Measurements from ENCODE around the gene IL34. TPM values are rescaled to one million over a fixed set of nuclear protein-coding genes. Genes with fewer than 3 reads are reported as not detected.

Gene IL34
- polyA plus RNA-seq, 1 donor (not counting 4 experiments of a cell fraction or from before 2014, with no cell fraction given), result 0.08 TPM

DNA sequence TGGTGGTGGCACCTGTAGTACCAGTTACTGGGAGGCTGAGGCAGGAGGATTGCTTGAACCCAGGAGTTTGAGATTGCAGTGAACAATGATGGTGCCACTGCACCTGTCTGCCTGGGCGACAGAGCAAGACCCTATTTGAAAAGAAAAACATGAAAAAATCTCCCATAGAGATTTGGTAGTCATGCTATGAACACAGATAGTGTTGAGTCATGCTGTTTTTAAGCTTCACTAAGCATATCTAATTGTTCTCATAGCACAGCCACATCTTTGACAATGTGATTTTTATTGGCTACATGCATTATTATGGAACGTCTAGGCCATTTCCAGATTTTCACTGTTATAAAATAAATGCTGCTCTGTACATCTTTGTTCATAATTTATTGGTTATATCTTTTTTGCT lies 6.0 kb downstream of the IL34 start:
- H2AFZ ChIP-seq (ENCODE audit: control insufficient read depth, low read length), result no peak overlapping the region
- H3K4me3 ChIP-seq (ENCODE audit: control insufficient read depth in 2 of 3, extremely low read depth in 1 of 3, insufficient read depth in 2 of 3, low read depth in 1 of 3, low read length in 3 of 3), result no peak overlapping the region
- dilution Hi-C loops (cut with MboI; ENCODE audit: extremely low pct_ligation_motif_present, low sequenced_read_pairs), result no loop called here
- H3K36me3 ChIP-seq (ENCODE audit: control insufficient read depth in 2 of 2, extremely low read depth in 1 of 2, insufficient read depth in 2 of 2, low read length in 2 of 2), result no peaks in the 10 kb centered on the region
- H3K4me1 ChIP-seq (ENCODE audit: control insufficient read depth, extremely low read depth, insufficient read depth, low read length), result peaks cover 5% of the 10 kb centered on the region
- no peak overlapping the region for H3K4me2 ChIP-seq (ENCODE audit: control insufficient read depth, extremely low read depth, insufficient read depth, low read depth, low read length)
- no peak overlapping the region for H3K27ac ChIP-seq (ENCODE audit: control insufficient read depth, insufficient read depth, low read length)
- no peaks in the 10 kb centered on the region for H3K79me2 ChIP-seq (ENCODE audit: control insufficient read depth, insufficient read depth, low read length)
- DNase-seq (ENCODE audit: low read depth, low spot score) (no peak), FAIRE-seq (no peak)
- no peaks in the 10 kb centered on the region for H3K9me3 ChIP-seq (ENCODE audit: control insufficient read depth, low read depth, low read length)
- peaks cover 3% of the 10 kb centered on the region for H4K20me1 ChIP-seq (ENCODE audit: control insufficient read depth, extremely low read depth, insufficient read depth, low read length)
- H3K27me3 ChIP-seq (ENCODE audit: control insufficient read depth, extremely low read depth, insufficient read depth, low read length), result no peaks in the 10 kb centered on the region
- no peaks in the 10 kb centered on the region for H3K9me1 ChIP-seq (ENCODE audit: control insufficient read depth, extremely low read depth, insufficient read depth, low read length)
- no peak overlapping the region for H3K9ac ChIP-seq (ENCODE audit: control insufficient read depth, extremely low read depth, insufficient read depth, low read length)
- TF ChIP-seq, protein P1, sequence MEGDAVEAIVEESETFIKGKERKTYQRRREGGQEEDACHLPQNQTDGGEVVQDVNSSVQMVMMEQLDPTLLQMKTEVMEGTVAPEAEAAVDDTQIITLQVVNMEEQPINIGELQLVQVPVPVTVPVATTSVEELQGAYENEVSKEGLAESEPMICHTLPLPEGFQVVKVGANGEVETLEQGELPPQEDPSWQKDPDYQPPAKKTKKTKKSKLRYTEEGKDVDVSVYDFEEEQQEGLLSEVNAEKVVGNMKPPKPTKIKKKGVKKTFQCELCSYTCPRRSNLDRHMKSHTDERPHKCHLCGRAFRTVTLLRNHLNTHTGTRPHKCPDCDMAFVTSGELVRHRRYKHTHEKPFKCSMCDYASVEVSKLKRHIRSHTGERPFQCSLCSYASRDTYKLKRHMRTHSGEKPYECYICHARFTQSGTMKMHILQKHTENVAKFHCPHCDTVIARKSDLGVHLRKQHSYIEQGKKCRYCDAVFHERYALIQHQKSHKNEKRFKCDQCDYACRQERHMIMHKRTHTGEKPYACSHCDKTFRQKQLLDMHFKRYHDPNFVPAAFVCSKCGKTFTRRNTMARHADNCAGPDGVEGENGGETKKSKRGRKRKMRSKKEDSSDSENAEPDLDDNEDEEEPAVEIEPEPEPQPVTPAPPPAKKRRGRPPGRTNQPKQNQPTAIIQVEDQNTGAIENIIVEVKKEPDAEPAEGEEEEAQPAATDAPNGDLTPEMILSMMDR (optimal IDR thresholded peaks at IDR 0.05 in 1 of 3, IDR thresholded peaks at IDR 0.05 in 1 of 3, conservative IDR thresholded peaks at IDR 0.05 in 1 of 3; ENCODE audit: extremely low read depth in 1 of 3, insufficient read depth in 2 of 3, low read length in 3 of 3), result no peak
- no peak for TF ChIP-seq EZH2 (IDR thresholded peaks at IDR 0.05; ENCODE audit: low read length)

DNA sequence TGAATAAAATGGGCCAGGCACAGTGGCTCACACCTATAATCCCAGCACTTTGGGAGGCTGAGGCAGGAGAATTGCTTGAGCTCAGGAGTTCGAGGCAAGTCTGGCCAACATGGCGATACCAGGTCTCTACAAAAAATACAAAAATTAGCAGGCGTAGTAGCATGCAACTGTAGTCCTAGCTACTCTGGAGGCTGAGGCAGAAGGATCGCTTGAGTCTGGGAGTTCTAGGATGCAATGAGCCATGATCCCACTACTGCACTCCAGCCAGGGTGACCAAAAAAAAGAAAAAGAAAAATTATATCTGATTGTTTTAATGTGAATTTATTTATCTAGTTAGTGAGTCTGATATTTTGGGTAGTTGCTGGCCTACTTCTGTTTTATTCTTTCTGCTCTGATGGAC lies 7.0 kb downstream of the IL34 start:
- H4K20me1 ChIP-seq (ENCODE audit: control insufficient read depth, extremely low read depth, insufficient read depth, low read length), result peaks cover 3% of the 10 kb centered on the region
- H3K9me3 ChIP-seq (ENCODE audit: control insufficient read depth, low read depth, low read length), result no peaks in the 10 kb centered on the region
- no peak overlapping the region for H3K4me3 ChIP-seq (ENCODE audit: control insufficient read depth in 2 of 3, extremely low read depth in 1 of 3, insufficient read depth in 2 of 3, low read depth in 1 of 3, low read length in 3 of 3)
- dilution Hi-C loops (cut with MboI; ENCODE audit: extremely low pct_ligation_motif_present, low sequenced_read_pairs), result no loop called here
- H3K9ac ChIP-seq (ENCODE audit: control insufficient read depth, extremely low read depth, insufficient read depth, low read length), result no peak overlapping the region
- peaks cover 5% of the 10 kb centered on the region for H3K4me1 ChIP-seq (ENCODE audit: control insufficient read depth, extremely low read depth, insufficient read depth, low read length)
- H3K36me3 ChIP-seq (ENCODE audit: control insufficient read depth in 2 of 2, extremely low read depth in 1 of 2, insufficient read depth in 2 of 2, low read length in 2 of 2), result no peaks in the 10 kb centered on the region
- no peak for DNase-seq (ENCODE audit: low read depth, low spot score)
- H3K79me2 ChIP-seq (ENCODE audit: control insufficient read depth, insufficient read depth, low read length), result no peaks in the 10 kb centered on the region
- no peak overlapping the region for H2AFZ ChIP-seq (ENCODE audit: control insufficient read depth, low read length)
- peak overlapping the region; percentile 89 for H3K4me2 ChIP-seq (ENCODE audit: control insufficient read depth, extremely low read depth, insufficient read depth, low read depth, low read length)
- TF ChIP-seq EZH2 (IDR thresholded peaks at IDR 0.05; ENCODE audit: low read length), result no peak
- TF ChIP-seq, protein P1 (optimal IDR thresholded peaks at IDR 0.05 in 1 of 3, IDR thresholded peaks at IDR 0.05 in 1 of 3, conservative IDR thresholded peaks at IDR 0.05 in 1 of 3; ENCODE audit: extremely low read depth in 1 of 3, insufficient read depth in 2 of 3, low read length in 3 of 3), result no peak
- no peak overlapping the region for H3K27ac ChIP-seq (ENCODE audit: control insufficient read depth, insufficient read depth, low read length)
- FAIRE-seq, result no peak
- no peaks in the 10 kb centered on the region for H3K27me3 ChIP-seq (ENCODE audit: control insufficient read depth, extremely low read depth, insufficient read depth, low read length)
- H3K9me1 ChIP-seq (ENCODE audit: control insufficient read depth, extremely low read depth, insufficient read depth, low read length), result no peaks in the 10 kb centered on the region
